H1 (cell line): ENCODE data around the gene SUMF1. TPM values are rescaled to one million over a fixed set of nuclear protein-coding genes. Genes with fewer than 3 reads are reported as not detected.
A peak's percentile ranks its signal among the peaks of the same experiment; 100 is the strongest.

Source experiments
- CTCF ChIA-PET: fragments of 300-600 bp; sonication (Branson Sonifier 250); formaldehyde crosslinking; loops from one replicate; lab custom pipeline; 2021; ENCODE audit not compliant: partially characterized antibody; lab: Charles Lee
- POLR2A ChIA-PET: fragments of 300-600 bp; sonication (Branson Sonifier 250); formaldehyde crosslinking; loops from one replicate; lab custom pipeline; 2021; ENCODE audit warnings: inconsistent platforms; ENCODE audit not compliant: partially characterized antibody; lab: Charles Lee
- DNase-seq, 2 experiments: peaks; one replicate each; pipeline versions ENCODE4 v3.0.0 to v3.0.0-alpha.2; 2010 to 2022; ENCODE audit warnings: low spot score in 2 of 2, low read depth in 1 of 2, mixed read lengths in 1 of 2
- FAIRE-seq: peaks from 2 replicates; lab custom pipeline; 2011; peaks lifted over from hg19 to GRCh38; lab: Jason Lieb, UNC
- H2AFZ ChIP-seq: 2 replicates; pipeline ENCODE4 v1.8.1; 2012; ENCODE audit warnings: low read length, inconsistent platforms
- H2AK5ac ChIP-seq: 2 replicates; pipeline ENCODE4 v1.6.1; 2013; ENCODE audit warnings: low read depth, low read length
- H2BK120ac ChIP-seq: replicated peaks from 2 replicates; pipeline ENCODE3; 2013; ENCODE audit warnings: low read depth, low read length, inconsistent platforms
- H2BK12ac ChIP-seq: 2 replicates; pipeline ENCODE4 v1.6.1; 2013; ENCODE audit warnings: low read depth, low read length
- H2BK15ac ChIP-seq: 2 replicates; pipeline ENCODE4 v1.6.1; 2013; ENCODE audit warnings: low read length
- H2BK20ac ChIP-seq: 2 replicates; pipeline ENCODE4 v1.6.1; 2013; ENCODE audit warnings: low read length
- H2BK5ac ChIP-seq: 2 replicates; pipeline ENCODE4 v1.6.1; 2013; ENCODE audit warnings: low read depth, low read length
- H3K14ac ChIP-seq: 2 replicates; pipeline ENCODE4 v1.6.1; 2013; ENCODE audit warnings: inconsistent platforms; ENCODE audit not compliant: insufficient read length
- H3K18ac ChIP-seq: 2 replicates; pipeline ENCODE4 v1.6.1; 2013; ENCODE audit warnings: low read length; ENCODE audit errors: extremely low read depth
- H3K23ac ChIP-seq: 2 replicates; pipeline ENCODE4 v1.6.1; 2013; ENCODE audit warnings: inconsistent platforms; ENCODE audit not compliant: insufficient read length
- H3K23me2 ChIP-seq: 2 replicates; pipeline ENCODE4 v1.6.1; 2013; ENCODE audit warnings: low read depth, low read length
- H3K27ac ChIP-seq: 2 replicates; pipeline ENCODE4 v1.6.1; 2011; ENCODE audit warnings: low read depth, low read length, inconsistent platforms
- H3K27me3 ChIP-seq, 4 experiments: replicated peaks in 1 of 4; 1 replicate in 1 of 4; 2 replicates in 3 of 4; pipeline versions ENCODE4 v1.6.1 to v1.8.1; 2011 to 2013; ENCODE audit warnings: low read length in 3 of 4, mild to moderate bottlenecking in 3 of 4, inconsistent platforms in 2 of 4, mixed read lengths in 2 of 4, moderate library complexity in 1 of 4; ENCODE audit not compliant: control insufficient read depth in 3 of 4, insufficient read depth in 3 of 4; ENCODE audit errors: extremely low read depth in 1 of 4
- H3K36me3 ChIP-seq, 4 experiments: 2 replicates each; pipeline versions ENCODE4 v1.6.1 to v1.8.1; 2011 to 2013; ENCODE audit warnings: mild to moderate bottlenecking in 4 of 4, low read length in 3 of 4, moderate library complexity in 2 of 4, control low read depth in 1 of 4, inconsistent platforms in 1 of 4; ENCODE audit not compliant: insufficient read depth in 4 of 4, control insufficient read depth in 2 of 4
- H3K4ac ChIP-seq: replicated peaks from 2 replicates; pipeline ENCODE3; 2013; ENCODE audit warnings: low read length, low read depth, mixed read lengths, inconsistent platforms; ENCODE audit not compliant: insufficient read length
- H3K4me1 ChIP-seq, 4 experiments: replicated peaks in 1 of 4; 1 replicate in 1 of 4; 2 replicates in 3 of 4; pipeline versions ENCODE4 v1.6.1 to v1.8.1; 2011 to 2013; ENCODE audit warnings: low read length in 3 of 4, inconsistent platforms in 2 of 4, mixed read lengths in 1 of 4; ENCODE audit not compliant: insufficient read depth in 4 of 4, control insufficient read depth in 3 of 4
- H3K4me2 ChIP-seq, 2 experiments: 2 replicates each; pipeline versions ENCODE4 v1.6.1 to v1.8.1; 2011 to 2013; ENCODE audit warnings: low read depth in 2 of 2, low read length in 2 of 2, control low read depth in 1 of 2, inconsistent platforms in 1 of 2, mild to moderate bottlenecking in 1 of 2; ENCODE audit not compliant: insufficient read depth in 1 of 2
- H3K4me3 ChIP-seq, 4 experiments: fragments of 200-600, 300-600 bp in 1 of 4; sonication (generic), shearing (Covaris generic), sonication (Bioruptor Twin) in 1 of 4; 2 replicates each; pipeline versions ENCODE4 v1.5.1 to v1.8.1; 2011 to 2016; ENCODE audit warnings: low read length in 4 of 4, low read depth in 3 of 4, control low read depth in 2 of 4, inconsistent platforms in 2 of 4, mild to moderate bottlenecking in 2 of 4, mixed read lengths in 1 of 4, moderate library complexity in 1 of 4; ENCODE audit not compliant: insufficient read depth in 2 of 4; ENCODE audit errors: extremely low read depth in 1 of 4
- H3K56ac ChIP-seq: replicated peaks from 2 replicates; pipeline ENCODE3; 2013; ENCODE audit warnings: low read depth, mild to moderate bottlenecking, mixed read lengths, low read length, inconsistent platforms; ENCODE audit not compliant: insufficient read length
- H3K79me1 ChIP-seq: 2 replicates; pipeline ENCODE4 v1.6.1; 2013; ENCODE audit warnings: low read depth, low read length, control low read depth
- H3K79me2 ChIP-seq, 2 experiments: 2 replicates each; pipeline versions ENCODE4 v1.6.1 to v1.8.1; 2012 to 2013; ENCODE audit warnings: low read length in 2 of 2, mild to moderate bottlenecking in 2 of 2, inconsistent platforms in 1 of 2; ENCODE audit not compliant: insufficient read depth in 2 of 2, control insufficient read depth in 1 of 2
- H3K9ac ChIP-seq, 4 experiments: replicated peaks in 1 of 4; 1 replicate in 1 of 4; 2 replicates in 3 of 4; pipeline versions ENCODE4 v1.6.1 to v1.8.1; 2011 to 2013; ENCODE audit warnings: low read depth in 3 of 4, low read length in 3 of 4, control low read depth in 2 of 4, mild to moderate bottlenecking in 2 of 4, moderate library complexity in 2 of 4, inconsistent platforms in 1 of 4; ENCODE audit errors: extremely low read depth in 1 of 4
- H3K9me3 ChIP-seq, 2 experiments: 2 replicates each; pipeline versions ENCODE4 v1.6.1 to v1.8.1; 2012 to 2013; ENCODE audit warnings: mild to moderate bottlenecking in 2 of 2, moderate library complexity in 2 of 2, control low read depth in 1 of 2, inconsistent platforms in 1 of 2, low read depth in 1 of 2, low read length in 1 of 2, mixed read lengths in 1 of 2; ENCODE audit not compliant: insufficient read depth in 2 of 2
- H4K20me1 ChIP-seq, 2 experiments: replicated peaks in 1 of 2; 2 replicates each; pipeline versions ENCODE3 to v1.8.1; 2011 to 2013; ENCODE audit warnings: inconsistent platforms in 2 of 2, low read length in 2 of 2, mild to moderate bottlenecking in 1 of 2; ENCODE audit not compliant: insufficient read depth in 2 of 2, control insufficient read depth in 1 of 2
- H4K5ac ChIP-seq: 2 replicates; pipeline ENCODE4 v1.6.1; 2013; ENCODE audit warnings: low read length, low read depth, mixed read lengths, inconsistent platforms; ENCODE audit not compliant: insufficient read length
- H4K8ac ChIP-seq: 2 replicates; pipeline ENCODE4 v1.8.0; 2013; ENCODE audit warnings: mild to moderate bottlenecking, moderate library complexity, low read length, inconsistent platforms; ENCODE audit not compliant: insufficient read depth; ENCODE audit errors: extremely low read depth
- H4K91ac ChIP-seq: replicated peaks from 2 replicates; pipeline ENCODE3; 2013; ENCODE audit warnings: low read length, mixed read lengths, inconsistent platforms; ENCODE audit not compliant: insufficient read length
- CHD2 ChIP-seq: IDR thresholded peaks from 2 replicates; pipeline ENCODE4 v1.6.1; 2012; ENCODE audit warnings: low read length, improper control_type of control experiment
- CTCF ChIP-seq, 3 experiments: IDR thresholded peaks; 1 replicate in 2 of 3; 2 replicates in 1 of 3; pipeline versions ENCODE4 v1.5.1 to v1.6.1; 2011; ENCODE audit warnings: low read length in 3 of 3, mild to moderate bottlenecking in 3 of 3, inconsistent platforms in 2 of 3, low read depth in 1 of 3, moderate library complexity in 1 of 3; ENCODE audit not compliant: insufficient read depth in 1 of 3; ENCODE audit errors: control extremely low read depth in 1 of 3
- GTF2F1 ChIP-seq: IDR thresholded peaks from 2 replicates; pipeline ENCODE4 v1.6.1; 2012; ENCODE audit warnings: low read depth, low read length, improper control_type of control experiment, borderline replicate concordance
- HDAC2 ChIP-seq, 2 experiments: fragments of 300-600 bp in 1 of 2; sonication (generic) in 1 of 2; IDR thresholded peaks; 2 replicates each; pipeline ENCODE4 v1.6.1; 2011 to 2012; ENCODE audit warnings: low read depth in 2 of 2, low read length in 2 of 2, mild to moderate bottlenecking in 2 of 2, moderate library complexity in 2 of 2, borderline replicate concordance in 1 of 2, inconsistent platforms in 1 of 2
- NANOG ChIP-seq: IDR thresholded peaks from 2 replicates; pipeline ENCODE4 v1.6.1; 2011; ENCODE audit warnings: low read length, low read depth, mild to moderate bottlenecking, inconsistent platforms; ENCODE audit not compliant: insufficient read depth, poor library complexity, severe bottlenecking
- PHF8 ChIP-seq: fragments of 200-600 bp; sonication (generic); conservative IDR thresholded peaks from 2 replicates; pipeline ENCODE4 v1.7.1; 2012; ENCODE audit warnings: low read depth, mild to moderate bottlenecking, inconsistent platforms, low read length, moderate library complexity
- RAD21 ChIP-seq, 2 experiments: IDR thresholded peaks in 1 of 2; conservative IDR thresholded peaks in 1 of 2; 2 replicates each; pipeline ENCODE4 v1.6.1; 2011; ENCODE audit warnings: low read depth in 2 of 2, low read length in 2 of 2, improper control_type of control experiment in 1 of 2, inconsistent platforms in 1 of 2, mild to moderate bottlenecking in 1 of 2, moderate library complexity in 1 of 2
- RBBP5 ChIP-seq: IDR thresholded peaks from 2 replicates; pipeline ENCODE4 v1.7.1; 2012; ENCODE audit warnings: low read depth, mild to moderate bottlenecking, inconsistent platforms, low read length, moderate library complexity, borderline replicate concordance
- SRF ChIP-seq: IDR thresholded peaks from 2 replicates; pipeline ENCODE4 v1.6.1; 2011; ENCODE audit warnings: mild to moderate bottlenecking, low read depth, low read length, moderate library complexity
- WGBS, 2 experiments: shearing (Covaris generic) in 1 of 2; methylation state at CpG; one replicate each; pipeline versions ENCODE4 v1.1.6 to v1.1.7; 2013 to 2015; ENCODE audit warnings: low lambda C conversion rate in 2 of 2, mixed read lengths in 2 of 2, inconsistent platforms in 1 of 2, low coverage in 1 of 2, missing lambda C conversion rate in 1 of 2; ENCODE audit not compliant: insufficient replicate concordance in 2 of 2, insufficient coverage in 1 of 2, insufficient read length in 1 of 2; ENCODE audit errors: extremely low coverage in 1 of 2, missing lambda C conversion rate in 1 of 2; 5-methylcytosine and 5-hydroxymethylcytosine counted together
- polyA plus RNA-seq, 7 experiments: library from polyadenylated mRNA; depleted of rRNA in 3 of 7; stranded (reverse) in 5 of 7; unstranded in 2 of 7; fragments of >200 nt in 5 of 7; fragments of 200-250 nt in 2 of 7; gene quantifications; 1 replicate in 5 of 7; 2 replicates in 1 of 7; 4 replicates in 1 of 7; pipeline versions ENCODE4 v1.2.1 to v1.2.3, GENCODE V29; 2011 to 2013; ENCODE audit warnings: missing spikeins in 2 of 7, mixed read lengths in 2 of 7
- total RNA-seq: library from RNA; stranded (reverse); fragmentation: NEBNext Ultra II Directional; extraction: Animal tissue kit (Norgen Biotek cat#: 25700); gene quantifications from 2 replicates; pipeline ENCODE4 v1.2.1, GENCODE V29; 2021

SUMF1 gene
- total and polyA plus RNA-seq, 2 of the 8 experiments (the other 6 are each of a cell fraction or from before 2014, with no cell fraction given): 12.5 to 15.0 TPM

GRCh38 chr3:4494895-4495264 is 27.8 kb upstream of the SUMF1 start:
- H3K23ac ChIP-seq: no peak overlapping the region
- WGBS, 2 experiments: 89% methylated on average over 4 of the region's 4 CpGs; no CpG with 5 or more reads in 1 of the 2 experiments
- H4K91ac ChIP-seq: no peak overlapping the region
- no peak overlapping the region for H4K5ac ChIP-seq
- no peak overlapping the region for H2BK20ac ChIP-seq
- no peak overlapping the region for H3K14ac ChIP-seq
- peaks cover 0 to 3% (median 0%) of the 10 kb centered on the region in 4 experiments; a peak in 3 of 7 replicates for H3K4me1 ChIP-seq
- H3K56ac ChIP-seq: no peak overlapping the region
- no peak overlapping the region for H3K9ac ChIP-seq
- POLR2A ChIA-PET: interaction anchor here (1.0 to 4.6 kb wide), 10 partner anchors 9 to 486 kb away, joined by 3 to 91 read pairs (median 5); partner anchors contain the start of gene SUMF1
- H3K27me3 ChIP-seq: peaks cover 0 to 11% (median 5%) of the 10 kb centered on the region in 4 experiments; a peak in 5 of 7 replicates
- no peak overlapping the region for H3K4ac ChIP-seq
- H3K79me1 ChIP-seq: no peaks in the 10 kb centered on the region
- H2BK12ac ChIP-seq: no peak overlapping the region
- no peak overlapping the region for H3K27ac ChIP-seq
- FAIRE-seq (no peak), DNase-seq (no peak)
- H3K9me3 ChIP-seq: no peaks in the 10 kb centered on the region
- H2BK120ac ChIP-seq: no peak overlapping the region
- no peak overlapping the region for H3K18ac ChIP-seq
- H4K20me1 ChIP-seq: peaks cover 0 to 1% of the 10 kb centered on the region in 2 experiments
- H3K23me2 ChIP-seq: peaks cover 8% of the 10 kb centered on the region; the same call in 1 of the 2 replicates
- TF ChIP-seq NANOG: no peak
- no peak for TF ChIP-seq CTCF (IDR thresholded peaks at IDR 0.05; ENCODE audit: control extremely low read depth in 1 of 3, insufficient read depth in 1 of 3, low read depth in 1 of 3, low read length in 3 of 3)
- TF ChIP-seq CHD2: no peak
- no peak for TF ChIP-seq RAD21 (IDR thresholded peaks at IDR 0.05 in 1 of 2, conservative IDR thresholded peaks at IDR 0.05 in 1 of 2; ENCODE audit: low read depth in 2 of 2, low read length in 2 of 2)
- no peak for TF ChIP-seq HDAC2 (IDR thresholded peaks at IDR 0.05; ENCODE audit: borderline replicate concordance in 1 of 2, low read depth in 2 of 2, low read length in 2 of 2)
- no peak for TF ChIP-seq GTF2F1
- no peak for TF ChIP-seq SRF
- no peak for TF ChIP-seq RBBP5
- TF ChIP-seq PHF8: no peak
- no peak overlapping the region for H2AK5ac ChIP-seq
- no peaks in the 10 kb centered on the region for H3K36me3 ChIP-seq
- CTCF ChIA-PET: interaction anchor here (0.7 to 7.1 kb wide), 7 partner anchors 8 to 143 kb away, joined by 3 to 34 read pairs (median 3); no protein-coding TSS in a partner anchor
- H3K4me3 ChIP-seq: no peak overlapping the region
- H4K8ac ChIP-seq: no peak overlapping the region
- H2BK5ac ChIP-seq: no peak overlapping the region
- no peaks in the 10 kb centered on the region for H3K79me2 ChIP-seq
- peak overlapping the region in 1 of 2 experiments; percentile 93; a peak in 1 of 4 replicates for H3K4me2 ChIP-seq
- no peak overlapping the region for H2BK15ac ChIP-seq
- H2AFZ ChIP-seq: no peak overlapping the region
